Vagina (tissue), 2 donors: Measurements from ENCODE around the gene ITGB7.

Source experiments
- POLR2A ChIP-seq, 2 donors: fragments of 450-650 bp; IDR thresholded peaks; one replicate each; pipeline ENCODE4 v1.6.1; 2017; ENCODE audit warnings: antibody characterized with exemption in 2 of 2, mild to moderate bottlenecking in 2 of 2, moderate library complexity in 2 of 2
- TF ChIP-seq, protein P1 (sequence below), 3 experiments: fragments of 450-650 bp in 2 of 3; fragments of 200-600 bp in 1 of 3; sonication (generic) in 1 of 3; IDR thresholded peaks; one replicate each; pipeline ENCODE4 v1.5.1; 2017 to 2019; ENCODE audit warnings: antibody characterized with exemption in 3 of 3, mild to moderate bottlenecking in 2 of 3, moderate library complexity in 2 of 3

DNA sequence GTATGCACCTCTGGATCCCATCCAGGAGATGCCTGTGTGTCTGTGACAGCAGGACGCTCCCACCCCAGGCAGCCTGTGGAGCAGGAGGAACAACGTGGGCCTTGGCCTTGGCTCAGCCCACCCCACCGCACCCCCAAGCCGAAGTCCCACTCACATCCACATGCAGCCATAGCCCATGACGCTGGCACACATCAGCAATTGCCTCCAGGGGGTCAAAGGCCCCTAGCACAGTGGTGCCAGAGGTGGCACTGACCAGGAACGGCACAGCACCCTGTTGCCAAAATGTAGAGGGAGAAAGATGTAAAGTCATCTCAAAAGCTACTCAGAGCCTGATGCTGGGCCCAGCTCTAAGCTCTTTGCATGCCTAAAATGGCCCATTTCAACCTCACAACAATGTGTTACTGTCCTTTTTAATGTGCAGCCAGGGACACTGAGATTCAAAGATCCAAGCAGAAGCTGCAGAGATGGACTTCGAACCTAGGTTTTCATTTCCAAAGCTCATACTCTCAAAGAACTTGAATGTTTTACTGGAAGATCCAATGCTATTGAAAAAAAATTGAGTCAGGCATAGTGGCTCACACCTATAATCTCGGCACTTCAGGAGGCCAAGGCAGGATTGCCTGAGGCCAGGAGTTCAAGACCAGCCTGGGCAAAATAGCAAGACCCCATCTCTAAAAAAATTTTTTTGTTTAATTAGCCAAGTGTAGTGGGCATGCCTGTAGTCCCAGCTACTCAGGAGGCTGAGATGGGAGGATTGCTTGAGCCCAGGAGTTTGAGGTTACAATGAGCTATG is 45.7 kb downstream of the ITGB7 start:
- TF ChIP-seq, protein P1, sequence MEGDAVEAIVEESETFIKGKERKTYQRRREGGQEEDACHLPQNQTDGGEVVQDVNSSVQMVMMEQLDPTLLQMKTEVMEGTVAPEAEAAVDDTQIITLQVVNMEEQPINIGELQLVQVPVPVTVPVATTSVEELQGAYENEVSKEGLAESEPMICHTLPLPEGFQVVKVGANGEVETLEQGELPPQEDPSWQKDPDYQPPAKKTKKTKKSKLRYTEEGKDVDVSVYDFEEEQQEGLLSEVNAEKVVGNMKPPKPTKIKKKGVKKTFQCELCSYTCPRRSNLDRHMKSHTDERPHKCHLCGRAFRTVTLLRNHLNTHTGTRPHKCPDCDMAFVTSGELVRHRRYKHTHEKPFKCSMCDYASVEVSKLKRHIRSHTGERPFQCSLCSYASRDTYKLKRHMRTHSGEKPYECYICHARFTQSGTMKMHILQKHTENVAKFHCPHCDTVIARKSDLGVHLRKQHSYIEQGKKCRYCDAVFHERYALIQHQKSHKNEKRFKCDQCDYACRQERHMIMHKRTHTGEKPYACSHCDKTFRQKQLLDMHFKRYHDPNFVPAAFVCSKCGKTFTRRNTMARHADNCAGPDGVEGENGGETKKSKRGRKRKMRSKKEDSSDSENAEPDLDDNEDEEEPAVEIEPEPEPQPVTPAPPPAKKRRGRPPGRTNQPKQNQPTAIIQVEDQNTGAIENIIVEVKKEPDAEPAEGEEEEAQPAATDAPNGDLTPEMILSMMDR (IDR thresholded peaks at IDR 0.05) = no peak
- TF ChIP-seq POLR2A (IDR thresholded peaks at IDR 0.05) = no peak
